Kidney (tissue), 14 donors: Measurements from ENCODE around the gene SH3BP5L. TPM values are rescaled to one million over a fixed set of nuclear protein-coding genes. Genes with fewer than 3 reads are reported as not detected.
A peak's percentile ranks its signal among the peaks of the same experiment; 100 is the strongest.

Source experiments
- DNase-seq, 5 donors: peaks; one replicate each; pipeline ENCODE4 v3.0.0-alpha.2; 2013 to 2020
- FAIRE-seq: peaks from 2 replicates; lab custom pipeline; 2012; peaks lifted over from hg19 to GRCh38; lab: Jason Lieb, UNC
- H3K27ac ChIP-seq, 2 donors: one replicate each; pipeline ENCODE4 v1.7.0; 2013; ENCODE audit warnings: low read depth in 2 of 2, low read length in 2 of 2, inconsistent platforms in 1 of 2
- H3K27me3 ChIP-seq: one replicate; pipeline ENCODE4 v1.7.1; 2013; ENCODE audit warnings: low read length, inconsistent platforms; ENCODE audit not compliant: control insufficient read depth, insufficient read depth
- H3K36me3 ChIP-seq, 3 donors: one replicate each; pipeline versions ENCODE4 v1.7.0 to v1.7.1; 2013; ENCODE audit warnings: low read length in 3 of 3, control low read depth in 1 of 3, inconsistent platforms in 1 of 3; ENCODE audit not compliant: insufficient read depth in 3 of 3, control insufficient read depth in 2 of 3
- H3K4me1 ChIP-seq, 3 donors: one replicate each; pipeline versions ENCODE4 v1.7.0 to v1.7.1; 2013; ENCODE audit warnings: low read length in 3 of 3, inconsistent platforms in 1 of 3, low read depth in 1 of 3; ENCODE audit not compliant: control insufficient read depth in 2 of 3, insufficient read depth in 2 of 3
- H3K4me3 ChIP-seq, 3 donors: one replicate each; pipeline versions ENCODE4 v1.7.0 to v1.8.1; 2013; ENCODE audit warnings: low read length in 3 of 3, control low read depth in 1 of 3, inconsistent platforms in 1 of 3
- H3K9ac ChIP-seq, 3 donors: one replicate each; pipeline versions ENCODE4 v1.7.0 to v1.7.1; 2013; ENCODE audit warnings: low read length in 3 of 3, control low read depth in 1 of 3, inconsistent platforms in 1 of 3
- H3K9me3 ChIP-seq, 3 donors: one replicate each; pipeline versions ENCODE4 v1.7.0 to v1.7.1; 2013; ENCODE audit warnings: low read length in 3 of 3, control low read depth in 1 of 3, inconsistent platforms in 1 of 3; ENCODE audit not compliant: control insufficient read depth in 2 of 3, insufficient read depth in 1 of 3
- CTCF ChIP-seq: IDR thresholded peaks from 3 replicates; pipeline ENCODE4 v1.5.1; 2012; ENCODE audit warnings: mild to moderate bottlenecking, moderate library complexity, borderline replicate concordance; ENCODE audit not compliant: insufficient read depth; ENCODE audit errors: extremely low read depth
- intact Hi-C: fragments of 100-400 bp; cut with DNase I; formaldehyde crosslinking; loops from one replicate; pipeline ENCODE4 v1.11.1; 2022
- polyA plus RNA-seq: library from polyadenylated mRNA; stranded (reverse); fragments of 350-450 nt; fragmentation: Illumina TruSeq; extraction: RNeasy Lipid Tissue Mini Kit (QIAGEN cat#74804); gene quantifications from one replicate; pipeline ENCODE4 v1.2.3, GENCODE V29; 2014; ENCODE audit warnings: low read depth, low replicate concordance; ENCODE audit not compliant: insufficient read depth
- total RNA-seq: library from RNA; stranded (reverse); fragmentation: NEBNext Ultra II Directional; extraction: Animal tissue kit (Norgen Biotek cat#: 25700); gene quantifications from one replicate; pipeline ENCODE4 v1.2.1, GENCODE V29; 2021
- donor health status: control.
- donor health status: control.
- donor health status: control.
- donor health status: control.
- donor health status: control.
- donor health status: DM: yes; HTN: yes; CAD: no.
- donor health status: Normal renal cell carcinoma (clear cell type).

The SH3BP5L gene
- total and polyA plus RNA-seq, 2 donors from 2014 or later = 16.6 to 24.9 TPM

- Histone ChIP-seq H3K27me3 (no peaks in the 10 kb centered on the region), H3K4me1 (peaks cover 2 to 22% (median 11%) of the 10 kb centered on the region in 3 donors), H3K36me3 (no peaks in the 10 kb centered on the region), H3K27ac (no peak overlapping the region), H3K9ac (no peak overlapping the region), H3K4me3 (no peak overlapping the region), H3K9me3 (no peaks in the 10 kb centered on the region)
- FAIRE-seq = no peak
- no peak for DNase-seq
- TF ChIP-seq CTCF = no peak
- intact Hi-C loops = no loop called here
These were observed 3.1 kb upstream of the SH3BP5L start for GRCh38 chr1:248828845-248829244.

GRCh38 chr1:248825573-248825908 is 174 bp downstream of the SH3BP5L start:
- FAIRE-seq (no peak), DNase-seq (peak in 1 of 5 donors; percentile 86)
- Histone ChIP-seq H3K27ac (peak overlapping the region; percentile 61 to 79), H3K4me3 (peak overlapping the region; percentile 92 to 98 (median 94)), H3K9ac (peak overlapping the region; percentile 95 to 97 (median 96)), H3K36me3 (peaks cover 0 to 7% (median 0%) of the 10 kb centered on the region in 3 donors), H3K27me3 (no peaks in the 10 kb centered on the region), H3K4me1 (peaks cover 5 to 50% (median 23%) of the 10 kb centered on the region in 3 donors), H3K9me3 (no peaks in the 10 kb centered on the region)
- intact Hi-C loops = no loop called here
- TF ChIP-seq CTCF = no peak

GRCh38 chr1:248825136-248825535 is 579 bp downstream of the SH3BP5L start:
- intact Hi-C loops = no loop called here
- Histone ChIP-seq H3K4me3 (peak overlapping the region; percentile 92 to 98 (median 94)), H3K9ac (peak overlapping the region; percentile 95 to 97 (median 96)), H3K27ac (peak overlapping the region in 1 of 2 donors; percentile 79), H3K4me1 (peaks cover 5 to 51% (median 23%) of the 10 kb centered on the region in 3 donors), H3K9me3 (no peaks in the 10 kb centered on the region), H3K27me3 (no peaks in the 10 kb centered on the region), H3K36me3 (peaks cover 0 to 7% (median 0%) of the 10 kb centered on the region in 3 donors)
- FAIRE-seq (no peak), DNase-seq (peak in 1 of 5 donors; percentile 74)
- TF ChIP-seq CTCF = no peak

- peak overlapping the region in 2 of 3 donors; percentile 95 to 97 for H3K9ac ChIP-seq
- FAIRE-seq = no peak
- H3K4me1 ChIP-seq = peaks cover 5 to 51% (median 23%) of the 10 kb centered on the region in 3 donors
These were observed 1.0 kb downstream of the SH3BP5L start for GRCh38 chr1:248824701-248825100.

More at GRCh38 chr1:248824701-248825100, 1.0 kb downstream of the SH3BP5L start:
- Histone ChIP-seq H3K36me3 (peaks cover 0 to 7% (median 0%) of the 10 kb centered on the region in 3 donors), H3K9me3 (no peaks in the 10 kb centered on the region), H3K27me3 (no peaks in the 10 kb centered on the region), H3K4me3 (peak overlapping the region in 2 of 3 donors; percentile 92 to 94), H3K27ac (no peak overlapping the region)
- TF ChIP-seq CTCF = no peak
- intact Hi-C loops = no loop called here
- DNase-seq = peak in 1 of 5 donors; percentile 47
